ENCODE data around the gene DBX2.
"Not testable (repeated sequence)": the region's sequence is repeated elsewhere in the genome, so short reads cannot be mapped to it uniquely, and the experiment has no call there.

Gene DBX2

DNA sequence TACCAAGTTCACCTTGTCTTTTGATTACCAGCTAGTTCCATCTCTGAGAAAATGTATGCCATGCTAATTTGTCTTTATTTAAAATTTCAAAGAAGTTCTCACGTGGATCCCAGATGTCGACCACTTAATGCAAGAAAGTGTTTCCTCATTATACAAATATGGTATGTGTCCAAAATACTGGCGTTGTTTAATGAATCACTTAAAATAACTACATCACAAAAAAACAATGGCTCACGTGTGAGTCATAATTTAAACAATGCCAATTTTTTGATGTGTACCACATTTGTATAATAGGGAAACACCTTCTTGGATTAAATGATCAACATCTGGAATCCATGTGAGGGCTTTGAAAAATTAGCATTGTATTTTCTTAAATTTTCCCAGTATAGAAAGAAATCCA lies 40.8 kb downstream of the DBX2 start:
- no peak for DNase-seq (ENCODE audit: low read depth in 2 of 2)

DNA sequence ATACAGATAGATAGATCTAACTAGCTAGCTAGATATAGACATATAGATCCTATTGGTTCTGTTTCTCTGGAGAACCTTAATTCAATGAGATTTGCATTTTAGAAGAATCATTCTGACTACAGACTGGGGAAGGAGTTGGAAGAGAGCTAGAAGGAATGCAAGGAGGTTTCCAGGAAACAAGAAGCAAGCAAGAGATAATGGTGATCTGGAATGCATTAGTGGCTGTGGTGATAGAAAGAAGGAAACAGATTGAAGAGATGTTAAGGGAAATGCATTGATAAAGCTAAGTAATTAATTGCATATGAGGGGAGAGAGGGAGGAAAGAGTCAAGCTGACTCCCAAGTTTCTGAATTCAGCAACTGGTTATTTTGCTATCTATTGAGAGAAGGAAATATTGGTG lies 42.7 kb downstream of the DBX2 start:
- DNase-seq (ENCODE audit: low read depth in 2 of 2), result no peak

GRCh38 chr12:44999355-44999754 lies 51.5 kb downstream of the DBX2 start:
- DNase-seq (ENCODE audit: low read depth in 2 of 2), result no peak

DNA sequence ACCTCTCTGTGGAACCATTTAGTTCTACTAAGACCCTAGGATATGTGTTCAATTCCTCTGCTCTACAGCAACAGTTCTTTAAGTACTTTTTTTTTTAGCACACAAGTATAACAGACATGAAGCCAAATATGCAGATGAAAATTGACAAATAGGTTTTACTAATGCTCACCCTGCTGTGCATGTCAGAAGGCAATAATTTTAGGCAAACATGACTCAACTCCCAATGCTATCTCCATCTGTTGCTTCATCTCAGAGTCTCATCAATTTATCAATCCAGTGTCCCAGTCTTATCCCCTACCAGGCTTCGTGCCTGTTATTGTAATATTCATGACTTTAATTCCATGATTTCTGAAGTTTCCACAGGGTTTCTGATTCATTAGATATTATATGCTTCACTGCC lies 57.7 kb downstream of the DBX2 start:
- no peak for DNase-seq (ENCODE audit: low read depth in 2 of 2)

DNA sequence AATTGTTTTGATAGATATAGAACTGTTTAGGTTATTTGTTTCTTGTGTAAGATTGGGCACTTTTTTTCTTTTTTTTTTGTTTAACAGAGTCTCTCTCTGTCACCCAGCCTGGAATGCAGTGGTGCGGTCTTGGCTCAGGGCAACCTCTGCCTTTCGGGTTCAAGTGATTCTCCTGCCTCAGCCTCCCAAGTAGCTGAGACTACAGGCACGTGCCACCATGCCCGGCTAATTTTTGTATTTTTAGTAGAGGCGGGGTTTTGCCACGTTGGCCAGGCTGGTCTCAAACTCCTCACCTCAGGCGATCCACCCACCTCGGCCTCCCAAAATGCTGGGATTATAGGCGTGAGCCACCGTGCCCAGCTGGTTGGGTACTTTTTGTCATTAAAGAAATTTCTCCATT lies 66.0 kb downstream of the DBX2 start:
- not testable (repeated sequence) for DNase-seq (ENCODE audit: low read depth in 2 of 2)

DNA sequence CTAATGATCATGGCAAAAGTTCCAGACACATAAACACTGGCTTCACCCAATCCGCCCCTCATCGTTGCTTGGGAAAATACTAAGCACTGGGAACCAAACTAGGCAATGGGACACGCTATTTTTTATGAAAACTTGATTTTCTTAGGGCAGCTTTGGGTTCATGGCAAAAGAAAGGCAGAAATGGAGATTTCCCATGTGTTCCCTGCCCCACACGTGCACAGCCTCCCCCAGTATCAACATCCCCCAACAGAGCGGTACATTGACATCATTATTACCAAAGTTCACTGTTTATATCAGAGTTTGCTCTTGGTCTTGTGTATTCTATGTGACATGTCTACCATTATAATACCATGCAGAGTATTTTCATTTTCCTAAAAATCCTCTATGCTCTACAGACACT lies 71.0 kb downstream of the DBX2 start:
- DNase-seq (ENCODE audit: low read depth in 2 of 2), result no peak

- no peak for DNase-seq (ENCODE audit: low read depth in 2 of 2)
Measured at GRCh38 chr12:44976246-44976645, 74.7 kb downstream of the DBX2 start.

DNA sequence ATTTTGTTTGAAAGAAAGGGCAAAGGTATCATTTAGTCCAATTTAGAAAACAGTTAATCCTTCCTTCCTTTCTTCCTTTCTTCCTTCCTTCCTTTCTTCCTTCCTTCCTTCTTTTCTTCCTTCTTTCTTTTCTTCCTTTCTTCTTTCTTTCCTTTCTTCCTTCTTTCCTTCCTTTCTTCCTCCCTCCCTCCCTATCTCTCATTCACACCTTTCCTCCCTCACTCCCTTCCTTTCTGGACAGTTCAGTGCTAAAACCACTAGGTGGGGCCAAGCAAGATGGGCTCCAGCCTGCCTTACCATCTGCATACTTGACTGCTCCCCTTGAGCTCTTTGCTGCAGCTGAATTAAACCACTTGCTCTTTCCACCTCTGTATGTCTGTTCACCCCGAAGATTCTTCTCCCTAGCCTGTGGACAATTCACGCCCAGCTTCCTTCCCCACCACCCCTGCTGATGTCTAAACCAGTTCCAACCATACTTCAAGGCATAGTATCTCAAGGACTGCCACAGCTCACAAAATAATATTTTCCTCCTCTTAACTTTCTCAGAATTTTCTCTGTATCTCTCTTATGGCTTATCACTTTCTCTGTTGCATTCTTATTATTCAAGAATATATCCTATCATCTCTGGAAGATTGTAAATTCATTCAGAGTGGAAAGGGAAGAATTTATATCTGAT lies 78.0 kb downstream of the DBX2 start:
- no peak for DNase-seq (ENCODE audit: low read depth in 2 of 2)

- no peak for DNase-seq (ENCODE audit: low read depth in 2 of 2)
Measured at GRCh38 chr12:44968965-44969364, 81.9 kb downstream of the DBX2 start.

Measured in stimulated activated CD4-positive, alpha-beta T cell treated with anti-CD3 and anti-CD28 coated beads, Interleukin-4, amount 100 ng/mL, for 48 hours (primary cell).